Gastrocnemius medialis (tissue), 4 donors: ENCODE measurements around the gene RAPGEF1. TPM values are rescaled to one million over a fixed set of nuclear protein-coding genes. Genes with fewer than 3 reads are reported as not detected.

Source experiments
- ATAC-seq, 2 donors: fragments of 150-250 bp; one replicate each; pipeline ENCODE4 v1.9.1; 2016
- DNase-seq, 2 donors: peaks; one replicate each; pipeline ENCODE4 v3.0.0-alpha.2; 2019
- H3K27ac ChIP-seq, 4 donors: fragments of 200-600 bp; sonication (generic); 1 replicate in 1 of 4; 2 replicates in 3 of 4; pipeline ENCODE4 v1.5.1; 2016 to 2018; ENCODE audit warnings: mild to moderate bottlenecking in 2 of 4, moderate library complexity in 1 of 4
- H3K27me3 ChIP-seq, 3 donors: fragments of 200-600 bp; sonication (generic) in 2 of 3; 1 replicate in 1 of 3; 2 replicates in 2 of 3; pipeline versions ENCODE4 v1.5.1 to v1.6.0; 2016 to 2019; ENCODE audit warnings: mild to moderate bottlenecking in 1 of 3, moderate library complexity in 1 of 3
- H3K36me3 ChIP-seq, 2 donors: fragments of 200-600 bp; sonication (generic) in 1 of 2; one replicate each; pipeline ENCODE4 v1.5.1; 2017 to 2018
- H3K4me1 ChIP-seq, 2 donors: fragments of 200-600 bp; sonication (generic) in 1 of 2; one replicate each; pipeline ENCODE4 v1.5.1; 2016 to 2017; ENCODE audit warnings: mild to moderate bottlenecking in 2 of 2
- H3K4me3 ChIP-seq, 4 donors: fragments of 200-600 bp; sonication (generic) in 3 of 4; 1 replicate in 1 of 4; 2 replicates in 3 of 4; pipeline ENCODE4 v1.5.1; 2016 to 2019; ENCODE audit warnings: mild to moderate bottlenecking in 2 of 4
- H3K9me3 ChIP-seq, 3 donors: fragments of 200-600 bp; sonication (generic) in 2 of 3; 1 replicate in 1 of 3; 2 replicates in 2 of 3; pipeline ENCODE4 v1.5.1; 2016 to 2019
- POLR2A ChIP-seq, 2 donors: fragments of 450-650 bp; IDR thresholded peaks; one replicate each; pipeline ENCODE4 v1.6.1; 2017; ENCODE audit warnings: antibody characterized with exemption in 2 of 2, mild to moderate bottlenecking in 2 of 2, moderate library complexity in 2 of 2
- in situ Hi-C, 4 donors: fragments of 200-750 bp; cut with MboI; loops; one replicate each; pipeline versions ENCODE4 v1.15.0 to v1.8.0; 2017; ENCODE audit warnings: low sequenced_read_pairs in 4 of 4
- intact Hi-C: fragments of 100-400 bp; cut with DNase I; formaldehyde crosslinking; loops from one replicate; pipeline ENCODE4 v1.15.1; 2023; ENCODE audit warnings: low total_unique reads
- total RNA-seq, 4 donors: library from RNA; depleted of rRNA; stranded (reverse); fragments of >200 nt; gene quantifications; one replicate each; pipeline versions ENCODE4 v1.1.0 to v1.2.3, GENCODE V29; 2016
- TF ChIP-seq, protein P1 (sequence below), 5 experiments: fragments of 450-650 bp in 3 of 5; fragments of 200-600 bp in 2 of 5; sonication (generic) in 2 of 5; IDR thresholded peaks in 4 of 5; conservative IDR thresholded peaks in 1 of 5; 1 replicate in 4 of 5; 2 replicates in 1 of 5; pipeline ENCODE4 v1.5.1; 2016 to 2019; ENCODE audit warnings: antibody characterized with exemption in 5 of 5, mild to moderate bottlenecking in 3 of 5, moderate library complexity in 3 of 5

RAPGEF1 gene
- total RNA-seq, 4 donors from 2014 or later, result 123 to 296 (median 217) TPM

DNA sequence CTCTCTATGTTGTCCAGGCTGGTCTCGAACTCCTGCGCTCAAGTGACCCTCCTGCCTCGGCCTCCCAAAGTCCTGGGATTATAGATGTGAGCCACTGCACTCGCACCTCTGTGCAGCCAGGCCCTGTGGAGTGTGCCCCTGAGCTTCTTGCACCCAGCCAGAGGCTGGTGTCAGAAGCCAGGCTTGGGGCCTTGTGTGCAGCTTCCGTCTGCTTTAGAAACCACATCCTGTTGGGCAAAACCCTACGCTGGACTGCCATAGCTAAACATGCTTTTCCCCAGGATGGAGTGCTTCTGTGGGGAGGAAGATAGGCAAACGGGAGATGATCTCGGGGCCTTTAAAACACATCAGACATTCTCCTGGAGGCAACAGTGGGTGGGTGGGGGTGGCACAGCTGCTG, 154.5 kb downstream of the RAPGEF1 start:
- Histone ChIP-seq H3K27ac (no peak overlapping the region), H3K36me3 (peaks cover 4 to 85% of the 10 kb centered on the region in 2 donors), H3K4me3 (no peak overlapping the region), H3K9me3 (no peaks in the 10 kb centered on the region), H3K4me1 (no peaks in the 10 kb centered on the region), H3K27me3 (no peaks in the 10 kb centered on the region)
- TF ChIP-seq, protein P1, sequence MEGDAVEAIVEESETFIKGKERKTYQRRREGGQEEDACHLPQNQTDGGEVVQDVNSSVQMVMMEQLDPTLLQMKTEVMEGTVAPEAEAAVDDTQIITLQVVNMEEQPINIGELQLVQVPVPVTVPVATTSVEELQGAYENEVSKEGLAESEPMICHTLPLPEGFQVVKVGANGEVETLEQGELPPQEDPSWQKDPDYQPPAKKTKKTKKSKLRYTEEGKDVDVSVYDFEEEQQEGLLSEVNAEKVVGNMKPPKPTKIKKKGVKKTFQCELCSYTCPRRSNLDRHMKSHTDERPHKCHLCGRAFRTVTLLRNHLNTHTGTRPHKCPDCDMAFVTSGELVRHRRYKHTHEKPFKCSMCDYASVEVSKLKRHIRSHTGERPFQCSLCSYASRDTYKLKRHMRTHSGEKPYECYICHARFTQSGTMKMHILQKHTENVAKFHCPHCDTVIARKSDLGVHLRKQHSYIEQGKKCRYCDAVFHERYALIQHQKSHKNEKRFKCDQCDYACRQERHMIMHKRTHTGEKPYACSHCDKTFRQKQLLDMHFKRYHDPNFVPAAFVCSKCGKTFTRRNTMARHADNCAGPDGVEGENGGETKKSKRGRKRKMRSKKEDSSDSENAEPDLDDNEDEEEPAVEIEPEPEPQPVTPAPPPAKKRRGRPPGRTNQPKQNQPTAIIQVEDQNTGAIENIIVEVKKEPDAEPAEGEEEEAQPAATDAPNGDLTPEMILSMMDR (IDR thresholded peaks at IDR 0.05 in 4 of 5, conservative IDR thresholded peaks at IDR 0.05 in 1 of 5), result no peak
- no peak for TF ChIP-seq POLR2A (IDR thresholded peaks at IDR 0.05)
- no peak for ATAC-seq
- no peak for DNase-seq
- in situ Hi-C loops (loop anchor here in 1 of 4 donors (25.0 kb wide), 1 partner anchor 677 kb away; no protein-coding TSS in a partner anchor), intact Hi-C loops (no loop called here)

DNA sequence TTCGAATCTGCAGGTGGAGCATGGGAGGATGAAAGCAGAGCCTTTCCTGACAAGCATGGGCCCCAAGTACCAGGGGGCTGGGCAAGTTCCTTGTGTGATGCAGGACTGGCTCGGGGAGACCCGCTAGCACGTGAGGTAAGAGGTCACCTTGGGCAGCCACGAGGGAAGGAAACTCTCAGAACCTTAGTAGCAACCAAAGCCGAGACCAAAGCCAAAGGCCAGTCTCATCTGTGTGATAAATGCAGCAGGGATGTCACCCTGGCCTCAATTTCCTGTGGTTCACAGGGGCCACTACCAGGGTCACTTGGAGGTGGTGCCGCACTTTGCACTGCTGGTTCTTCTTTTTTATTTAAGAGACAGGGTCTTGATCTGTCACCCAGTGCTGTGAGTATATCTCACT, 155.0 kb downstream of the RAPGEF1 start:
- intact Hi-C loops, result no loop called here
- TF ChIP-seq, protein P1 (IDR thresholded peaks at IDR 0.05 in 4 of 5, conservative IDR thresholded peaks at IDR 0.05 in 1 of 5), result no peak
- no peak for TF ChIP-seq POLR2A (IDR thresholded peaks at IDR 0.05)
- H3K4me1 ChIP-seq, result peaks cover 0 to 3% of the 10 kb centered on the region in 2 donors
- in situ Hi-C loops, result loop anchor here in 1 of 4 donors (25.0 kb wide), 1 partner anchor 677 kb away; no protein-coding TSS in a partner anchor
- ATAC-seq, result no peak
- H3K4me3 ChIP-seq, result no peak overlapping the region
- H3K36me3 ChIP-seq, result peaks cover 4 to 85% of the 10 kb centered on the region in 2 donors
- H3K9me3 ChIP-seq, result no peaks in the 10 kb centered on the region
- H3K27me3 ChIP-seq, result no peaks in the 10 kb centered on the region
- no peak overlapping the region for H3K27ac ChIP-seq
- no peak for DNase-seq

GRCh38 chr9:131583836-131584555, 155.9 kb downstream of the RAPGEF1 start:
- H3K9me3 ChIP-seq, result no peaks in the 10 kb centered on the region
- intact Hi-C loops, result no loop called here
- H3K4me3 ChIP-seq, result no peak overlapping the region
- peaks cover 0 to 3% of the 10 kb centered on the region in 2 donors for H3K4me1 ChIP-seq
- H3K27me3 ChIP-seq, result no peaks in the 10 kb centered on the region
- ATAC-seq, result no peak
- H3K27ac ChIP-seq, result no peak overlapping the region
- DNase-seq, result no peak
- in situ Hi-C loops, result loop anchor here in 1 of 4 donors (25.0 kb wide), 1 partner anchor 678 kb away; no protein-coding TSS in a partner anchor
- TF ChIP-seq, protein P1 (IDR thresholded peaks at IDR 0.05 in 4 of 5, conservative IDR thresholded peaks at IDR 0.05 in 1 of 5), result no peak
- H3K36me3 ChIP-seq, result peaks cover 4 to 85% of the 10 kb centered on the region in 2 donors

- no peak for DNase-seq
- no peak for TF ChIP-seq POLR2A (IDR thresholded peaks at IDR 0.05)
- TF ChIP-seq, protein P1 (IDR thresholded peaks at IDR 0.05 in 4 of 5, conservative IDR thresholded peaks at IDR 0.05 in 1 of 5), result no peak
- no peaks in the 10 kb centered on the region for H3K27me3 ChIP-seq
- no peaks in the 10 kb centered on the region for H3K9me3 ChIP-seq
- intact Hi-C loops (no loop called here), in situ Hi-C loops (loop anchor here in 1 of 4 donors (25.0 kb wide), 1 partner anchor 679 kb away; no protein-coding TSS in a partner anchor)
- no peak for ATAC-seq
- H3K4me3 ChIP-seq, result no peak overlapping the region
- peaks cover 0 to 3% of the 10 kb centered on the region in 2 donors for H3K4me1 ChIP-seq
- H3K36me3 ChIP-seq, result peaks cover 4 to 85% of the 10 kb centered on the region in 2 donors
- H3K27ac ChIP-seq, result no peak overlapping the region
These were observed 156.6 kb downstream of the RAPGEF1 start for GRCh38 chr9:131583337-131583645.
